ENCODE measurements around the gene TCP1. TPM values are rescaled to one million over a fixed set of nuclear protein-coding genes. Genes with fewer than 3 reads are reported as not detected.
A peak's percentile ranks its signal among the peaks of the same experiment; 100 is the strongest.
"Not testable (repeated sequence)": the region's sequence is repeated elsewhere in the genome, so short reads cannot be mapped to it uniquely, and the experiment has no call there.

The TCP1 gene
- total RNA-seq, 1 donor from 2014 or later = 531 TPM

DNA sequence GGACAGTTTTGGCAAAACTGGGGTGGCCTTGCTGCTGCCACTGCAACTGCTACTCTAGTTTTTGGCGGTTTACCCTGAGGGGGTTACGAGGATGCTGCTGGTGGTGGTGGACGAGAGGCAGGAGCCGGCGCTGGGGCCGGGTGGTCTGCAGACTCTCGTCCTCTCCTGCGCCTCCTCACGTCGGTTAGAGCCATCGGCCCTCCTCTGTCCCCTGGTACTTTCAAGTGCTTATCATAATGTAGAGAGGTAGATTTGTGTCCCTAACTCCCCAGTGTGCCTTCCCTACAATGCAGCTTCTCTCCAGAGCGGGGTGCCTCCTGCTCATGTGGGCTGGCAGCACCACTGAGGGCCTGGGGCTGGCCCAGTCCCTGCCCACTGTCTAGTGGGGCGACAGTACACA lies 36.6 kb upstream of the TCP1 start:
- Mint-ChIP-seq H3K4me1 (peaks cover 4% of the 10 kb centered on the region), H3K9me3 (no peaks in the 10 kb centered on the region), H3K27me3 (peaks cover 2% of the 10 kb centered on the region), H3K4me3 (no peak overlapping the region), H3K36me3 (ENCODE audit: low read depth) (no peaks in the 10 kb centered on the region), H3K27ac (no peak overlapping the region)
- intact Hi-C loops (cut with micrococcal nuclease) = no loop called here
- DNase-seq = no peak

DNA sequence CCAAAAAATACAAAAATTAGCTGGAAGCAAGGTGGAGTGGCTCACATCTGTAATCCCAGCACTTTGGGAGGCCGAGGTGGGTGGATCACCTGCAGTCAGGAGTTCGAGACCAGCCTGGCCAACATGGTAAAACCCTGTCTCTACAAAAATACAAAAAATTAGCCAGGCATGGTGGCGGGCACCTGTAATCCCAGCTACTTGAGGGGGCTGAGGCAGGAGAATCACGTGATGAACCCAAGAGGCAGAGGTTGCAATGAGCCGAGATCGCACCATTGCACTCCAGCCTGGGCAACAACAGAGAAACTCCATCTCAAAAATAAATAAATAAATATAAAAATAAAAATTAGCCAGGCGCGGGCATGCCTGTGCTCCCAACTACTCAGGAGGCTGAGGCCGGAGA lies 35.3 kb upstream of the TCP1 start:
- H3K27me3 Mint-ChIP-seq; H3K36me3 Mint-ChIP-seq (ENCODE audit: low read depth); intact Hi-C loops (cut with micrococcal nuclease); H3K9me3 Mint-ChIP-seq; DNase-seq; H3K27ac Mint-ChIP-seq; H3K4me3 Mint-ChIP-seq: not testable (repeated sequence)
- peaks cover 13% of the 10 kb centered on the region for H3K4me1 Mint-ChIP-seq

- Mint-ChIP-seq H3K36me3 (ENCODE audit: low read depth) (no peaks in the 10 kb centered on the region), H3K4me1 (peaks cover 15% of the 10 kb centered on the region), H3K9me3 (no peaks in the 10 kb centered on the region), H3K27me3 (no peaks in the 10 kb centered on the region), H3K4me3 (no peak overlapping the region), H3K27ac (no peak overlapping the region)
- DNase-seq = no peak
- intact Hi-C loops (cut with micrococcal nuclease) = no loop called here
Observed at GRCh38 chr6:159823953-159824352, 34.6 kb upstream of the TCP1 start.

DNA sequence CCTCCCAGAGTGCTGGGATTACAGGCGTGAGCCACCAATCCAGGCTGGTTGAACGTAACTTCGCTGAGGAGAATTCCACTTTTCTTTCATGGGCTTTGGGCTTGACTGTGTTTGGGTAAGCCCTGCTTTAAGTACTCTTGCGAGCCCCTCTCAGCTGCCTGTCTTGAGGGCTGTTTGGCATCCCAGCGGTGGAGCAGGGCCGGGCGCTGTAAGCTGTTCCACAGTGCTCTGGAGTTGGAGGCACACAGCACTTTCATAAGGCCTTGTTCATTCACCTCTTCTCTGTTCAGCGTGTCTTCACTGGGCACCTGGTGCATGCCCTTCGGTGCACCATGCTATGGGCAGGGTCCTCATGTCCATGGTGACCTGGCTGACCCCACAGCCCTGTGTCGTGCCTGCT lies 32.3 kb upstream of the TCP1 start:
- H3K9me3 Mint-ChIP-seq = no peaks in the 10 kb centered on the region
- intact Hi-C loops (cut with micrococcal nuclease) = no loop called here
- DNase-seq = no peak
- no peak overlapping the region for H3K27ac Mint-ChIP-seq
- H3K27me3 Mint-ChIP-seq = no peaks in the 10 kb centered on the region
- no peaks in the 10 kb centered on the region for H3K36me3 Mint-ChIP-seq (ENCODE audit: low read depth)
- no peak overlapping the region for H3K4me3 Mint-ChIP-seq
- peaks cover 15% of the 10 kb centered on the region for H3K4me1 Mint-ChIP-seq

GRCh38 chr6:159821122-159821521 lies 31.7 kb upstream of the TCP1 start:
- Mint-ChIP-seq H3K27me3 (no peaks in the 10 kb centered on the region), H3K9me3 (no peaks in the 10 kb centered on the region), H3K36me3 (ENCODE audit: low read depth) (no peaks in the 10 kb centered on the region), H3K27ac (no peak overlapping the region), H3K4me1 (peaks cover 15% of the 10 kb centered on the region), H3K4me3 (no peak overlapping the region)
- DNase-seq = no peak
- intact Hi-C loops (cut with micrococcal nuclease) = no loop called here

GRCh38 chr6:159819932-159820640 lies 30.7 kb upstream of the TCP1 start:
- Mint-ChIP-seq H3K9me3 (no peaks in the 10 kb centered on the region), H3K36me3 (ENCODE audit: low read depth) (no peaks in the 10 kb centered on the region), H3K4me1 (peaks cover 15% of the 10 kb centered on the region), H3K27me3 (no peaks in the 10 kb centered on the region), H3K4me3 (peak overlapping the region; percentile 78), H3K27ac (peak overlapping the region; percentile 88)
- intact Hi-C loops (cut with micrococcal nuclease) = no loop called here
- peak; percentile 84 for DNase-seq

GRCh38 chr6:159819098-159819497 lies 29.7 kb upstream of the TCP1 start:
- Mint-ChIP-seq H3K4me1 (peaks cover 17% of the 10 kb centered on the region), H3K9me3 (no peaks in the 10 kb centered on the region), H3K27me3 (no peaks in the 10 kb centered on the region), H3K4me3 (peak overlapping the region; percentile 78), H3K27ac (peak overlapping the region; percentile 88), H3K36me3 (ENCODE audit: low read depth) (no peaks in the 10 kb centered on the region)
- intact Hi-C loops (cut with micrococcal nuclease) = no loop called here
- no peak for DNase-seq

GRCh38 chr6:159817951-159818739 lies 28.7 kb upstream of the TCP1 start:
- no peak overlapping the region for H3K4me3 Mint-ChIP-seq
- H3K27ac Mint-ChIP-seq = no peak overlapping the region
- H3K27me3 Mint-ChIP-seq = no peaks in the 10 kb centered on the region
- no peaks in the 10 kb centered on the region for H3K9me3 Mint-ChIP-seq
- intact Hi-C loops (cut with micrococcal nuclease) = no loop called here
- no peak for DNase-seq
- H3K4me1 Mint-ChIP-seq = peaks cover 17% of the 10 kb centered on the region
- no peaks in the 10 kb centered on the region for H3K36me3 Mint-ChIP-seq (ENCODE audit: low read depth)

DNA sequence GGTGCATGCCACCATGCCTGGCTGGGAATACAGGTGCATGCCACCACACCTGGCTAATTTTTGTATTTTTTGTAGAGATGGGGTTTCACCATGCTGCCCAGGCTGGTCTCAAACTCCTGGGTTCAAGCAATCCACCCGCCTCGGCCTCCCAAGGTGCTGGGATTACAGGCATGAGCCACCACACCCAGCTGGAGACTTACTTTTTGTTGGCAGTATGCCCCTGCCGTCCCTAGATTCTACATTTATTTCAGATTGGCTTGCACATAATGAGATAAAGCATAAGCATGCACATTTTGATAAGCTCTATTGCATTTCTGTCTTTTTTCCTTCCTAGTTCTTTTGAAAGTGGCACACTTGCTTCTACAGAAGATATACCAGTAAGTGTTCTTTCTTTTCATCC lies 27.4 kb upstream of the TCP1 start:
- H3K9me3 Mint-ChIP-seq; H3K27me3 Mint-ChIP-seq; H3K27ac Mint-ChIP-seq; intact Hi-C loops (cut with micrococcal nuclease); H3K36me3 Mint-ChIP-seq (ENCODE audit: low read depth); H3K4me3 Mint-ChIP-seq; DNase-seq: not testable (repeated sequence)
- peaks cover 17% of the 10 kb centered on the region for H3K4me1 Mint-ChIP-seq

GRCh38 chr6:159815410-159815809 lies 26.0 kb upstream of the TCP1 start:
- intact Hi-C loops (cut with micrococcal nuclease) = no loop called here
- H3K27me3 Mint-ChIP-seq = no peaks in the 10 kb centered on the region
- H3K4me1 Mint-ChIP-seq = peaks cover 16% of the 10 kb centered on the region
- H3K27ac Mint-ChIP-seq = peak overlapping the region; percentile 0
- DNase-seq = no peak
- no peak overlapping the region for H3K4me3 Mint-ChIP-seq
- no peaks in the 10 kb centered on the region for H3K36me3 Mint-ChIP-seq (ENCODE audit: low read depth)
- H3K9me3 Mint-ChIP-seq = no peaks in the 10 kb centered on the region

- no peak overlapping the region for H3K27ac Mint-ChIP-seq
- no peak for DNase-seq
- H3K4me3 Mint-ChIP-seq = no peak overlapping the region
- no peaks in the 10 kb centered on the region for H3K9me3 Mint-ChIP-seq
- intact Hi-C loops (cut with micrococcal nuclease) = no loop called here
- peaks cover 2% of the 10 kb centered on the region for H3K36me3 Mint-ChIP-seq (ENCODE audit: low read depth)
- H3K4me1 Mint-ChIP-seq = peaks cover 7% of the 10 kb centered on the region
- H3K27me3 Mint-ChIP-seq = no peaks in the 10 kb centered on the region
Observed at GRCh38 chr6:159813781-159814180, 24.4 kb upstream of the TCP1 start.

DNA sequence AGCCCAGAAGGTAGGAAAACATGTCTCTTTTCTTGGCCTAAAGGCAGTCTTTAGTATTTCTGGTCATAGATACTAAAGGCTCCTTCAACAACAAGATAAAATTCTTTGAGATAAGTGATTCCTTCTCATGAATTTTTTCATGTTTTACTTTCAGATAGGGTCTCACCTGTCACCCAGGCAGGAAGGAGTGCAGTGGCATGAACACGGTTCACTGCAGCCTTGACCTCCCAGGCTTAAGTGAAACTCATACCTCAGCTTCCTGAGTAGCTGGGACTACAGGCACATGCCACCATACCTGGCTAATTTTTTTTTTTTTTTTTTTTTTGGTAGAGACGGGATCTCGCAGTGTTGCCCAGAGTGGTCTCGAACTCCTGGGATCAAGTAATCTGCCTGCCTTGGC lies 19.7 kb upstream of the TCP1 start:
- Mint-ChIP-seq H3K4me3 (no peak overlapping the region), H3K4me1 (peaks cover 6% of the 10 kb centered on the region), H3K9me3 (no peaks in the 10 kb centered on the region), H3K36me3 (ENCODE audit: low read depth) (peaks cover 2% of the 10 kb centered on the region), H3K27me3 (no peaks in the 10 kb centered on the region), H3K27ac (no peak overlapping the region)
- intact Hi-C loops (cut with micrococcal nuclease) = no loop called here
- no peak for DNase-seq

DNA sequence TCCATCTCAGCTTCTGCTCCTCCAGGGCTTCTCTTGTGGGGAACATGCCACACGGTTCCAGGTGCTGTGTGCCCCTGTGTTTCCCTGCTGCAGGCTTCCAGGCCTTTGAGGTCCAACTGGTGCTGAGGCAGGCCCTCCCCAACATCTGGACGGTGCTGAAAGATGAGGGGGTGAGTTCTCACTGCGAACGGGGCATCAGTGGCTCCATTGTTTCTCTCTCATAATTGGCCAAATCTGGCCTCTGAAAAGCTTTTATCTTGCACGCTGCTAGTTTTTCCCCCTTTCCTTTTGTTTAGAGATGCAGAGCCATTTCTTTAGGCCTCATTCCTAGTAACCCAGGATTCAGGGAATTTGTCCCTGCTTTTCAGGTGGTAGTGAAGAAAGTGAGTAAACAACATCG lies 19.2 kb upstream of the TCP1 start:
- Mint-ChIP-seq H3K36me3 (ENCODE audit: low read depth) (peaks cover 2% of the 10 kb centered on the region), H3K9me3 (no peaks in the 10 kb centered on the region), H3K27me3 (no peaks in the 10 kb centered on the region), H3K4me3 (no peak overlapping the region), H3K4me1 (peaks cover 6% of the 10 kb centered on the region), H3K27ac (no peak overlapping the region)
- intact Hi-C loops (cut with micrococcal nuclease) = no loop called here
- no peak for DNase-seq

GRCh38 chr6:159807150-159807858 lies 17.9 kb upstream of the TCP1 start:
- H3K4me1 Mint-ChIP-seq = peaks cover 6% of the 10 kb centered on the region
- intact Hi-C loops (cut with micrococcal nuclease) = no loop called here
- H3K36me3 Mint-ChIP-seq (ENCODE audit: low read depth) = peaks cover 2% of the 10 kb centered on the region

More at GRCh38 chr6:159807150-159807858, 17.9 kb upstream of the TCP1 start:
- H3K27ac Mint-ChIP-seq = no peak overlapping the region
- no peaks in the 10 kb centered on the region for H3K9me3 Mint-ChIP-seq
- no peak for DNase-seq
- no peak overlapping the region for H3K4me3 Mint-ChIP-seq
- H3K27me3 Mint-ChIP-seq = no peaks in the 10 kb centered on the region
